H1 (cell line): ENCODE data around the gene MYH7. TPM values are rescaled to one million over a fixed set of nuclear protein-coding genes. Genes with fewer than 3 reads are reported as not detected.

Experiments used
- CTCF ChIA-PET: fragments of 300-600 bp; sonication (Branson Sonifier 250); formaldehyde crosslinking; loops from one replicate; lab custom pipeline; 2021; ENCODE audit not compliant: partially characterized antibody; lab: Charles Lee
- POLR2A ChIA-PET: fragments of 300-600 bp; sonication (Branson Sonifier 250); formaldehyde crosslinking; loops from one replicate; lab custom pipeline; 2021; ENCODE audit warnings: inconsistent platforms; ENCODE audit not compliant: partially characterized antibody; lab: Charles Lee
- DNase-seq, 2 experiments: peaks; one replicate each; pipeline versions ENCODE4 v3.0.0 to v3.0.0-alpha.2; 2010 to 2022; ENCODE audit warnings: low spot score in 2 of 2, low read depth in 1 of 2, mixed read lengths in 1 of 2
- FAIRE-seq: peaks from 2 replicates; lab custom pipeline; 2011; peaks lifted over from hg19 to GRCh38; lab: Jason Lieb, UNC
- H2AFZ ChIP-seq: 2 replicates; pipeline ENCODE4 v1.8.1; 2012; ENCODE audit warnings: low read length, inconsistent platforms
- H2AK5ac ChIP-seq: 2 replicates; pipeline ENCODE4 v1.6.1; 2013; ENCODE audit warnings: low read depth, low read length
- H2BK120ac ChIP-seq: replicated peaks from 2 replicates; pipeline ENCODE3; 2013; ENCODE audit warnings: low read depth, low read length, inconsistent platforms
- H2BK12ac ChIP-seq: 2 replicates; pipeline ENCODE4 v1.6.1; 2013; ENCODE audit warnings: low read depth, low read length
- H2BK15ac ChIP-seq: 2 replicates; pipeline ENCODE4 v1.6.1; 2013; ENCODE audit warnings: low read length
- H2BK20ac ChIP-seq: 2 replicates; pipeline ENCODE4 v1.6.1; 2013; ENCODE audit warnings: low read length
- H2BK5ac ChIP-seq: 2 replicates; pipeline ENCODE4 v1.6.1; 2013; ENCODE audit warnings: low read depth, low read length
- H3K14ac ChIP-seq: 2 replicates; pipeline ENCODE4 v1.6.1; 2013; ENCODE audit warnings: inconsistent platforms; ENCODE audit not compliant: insufficient read length
- H3K18ac ChIP-seq: 2 replicates; pipeline ENCODE4 v1.6.1; 2013; ENCODE audit warnings: low read length; ENCODE audit errors: extremely low read depth
- H3K23ac ChIP-seq: 2 replicates; pipeline ENCODE4 v1.6.1; 2013; ENCODE audit warnings: inconsistent platforms; ENCODE audit not compliant: insufficient read length
- H3K23me2 ChIP-seq: 2 replicates; pipeline ENCODE4 v1.6.1; 2013; ENCODE audit warnings: low read depth, low read length
- H3K27ac ChIP-seq: 2 replicates; pipeline ENCODE4 v1.6.1; 2011; ENCODE audit warnings: low read depth, low read length, inconsistent platforms
- H3K27me3 ChIP-seq, 4 experiments: replicated peaks in 1 of 4; 1 replicate in 1 of 4; 2 replicates in 3 of 4; pipeline versions ENCODE4 v1.6.1 to v1.8.1; 2011 to 2013; ENCODE audit warnings: low read length in 3 of 4, mild to moderate bottlenecking in 3 of 4, inconsistent platforms in 2 of 4, mixed read lengths in 2 of 4, moderate library complexity in 1 of 4; ENCODE audit not compliant: control insufficient read depth in 3 of 4, insufficient read depth in 3 of 4; ENCODE audit errors: extremely low read depth in 1 of 4
- H3K36me3 ChIP-seq, 4 experiments: 2 replicates each; pipeline versions ENCODE4 v1.6.1 to v1.8.1; 2011 to 2013; ENCODE audit warnings: mild to moderate bottlenecking in 4 of 4, low read length in 3 of 4, moderate library complexity in 2 of 4, control low read depth in 1 of 4, inconsistent platforms in 1 of 4; ENCODE audit not compliant: insufficient read depth in 4 of 4, control insufficient read depth in 2 of 4
- H3K4ac ChIP-seq: replicated peaks from 2 replicates; pipeline ENCODE3; 2013; ENCODE audit warnings: low read length, low read depth, mixed read lengths, inconsistent platforms; ENCODE audit not compliant: insufficient read length
- H3K4me1 ChIP-seq, 4 experiments: replicated peaks in 1 of 4; 1 replicate in 1 of 4; 2 replicates in 3 of 4; pipeline versions ENCODE4 v1.6.1 to v1.8.1; 2011 to 2013; ENCODE audit warnings: low read length in 3 of 4, inconsistent platforms in 2 of 4, mixed read lengths in 1 of 4; ENCODE audit not compliant: insufficient read depth in 4 of 4, control insufficient read depth in 3 of 4
- H3K4me2 ChIP-seq, 2 experiments: 2 replicates each; pipeline versions ENCODE4 v1.6.1 to v1.8.1; 2011 to 2013; ENCODE audit warnings: low read depth in 2 of 2, low read length in 2 of 2, control low read depth in 1 of 2, inconsistent platforms in 1 of 2, mild to moderate bottlenecking in 1 of 2; ENCODE audit not compliant: insufficient read depth in 1 of 2
- H3K4me3 ChIP-seq, 4 experiments: fragments of 200-600, 300-600 bp in 1 of 4; sonication (generic), shearing (Covaris generic), sonication (Bioruptor Twin) in 1 of 4; 2 replicates each; pipeline versions ENCODE4 v1.5.1 to v1.8.1; 2011 to 2016; ENCODE audit warnings: low read length in 4 of 4, low read depth in 3 of 4, control low read depth in 2 of 4, inconsistent platforms in 2 of 4, mild to moderate bottlenecking in 2 of 4, mixed read lengths in 1 of 4, moderate library complexity in 1 of 4; ENCODE audit not compliant: insufficient read depth in 2 of 4; ENCODE audit errors: extremely low read depth in 1 of 4
- H3K56ac ChIP-seq: replicated peaks from 2 replicates; pipeline ENCODE3; 2013; ENCODE audit warnings: low read depth, mild to moderate bottlenecking, mixed read lengths, low read length, inconsistent platforms; ENCODE audit not compliant: insufficient read length
- H3K79me1 ChIP-seq: 2 replicates; pipeline ENCODE4 v1.6.1; 2013; ENCODE audit warnings: low read depth, low read length, control low read depth
- H3K79me2 ChIP-seq, 2 experiments: 2 replicates each; pipeline versions ENCODE4 v1.6.1 to v1.8.1; 2012 to 2013; ENCODE audit warnings: low read length in 2 of 2, mild to moderate bottlenecking in 2 of 2, inconsistent platforms in 1 of 2; ENCODE audit not compliant: insufficient read depth in 2 of 2, control insufficient read depth in 1 of 2
- H3K9ac ChIP-seq, 4 experiments: replicated peaks in 1 of 4; 1 replicate in 1 of 4; 2 replicates in 3 of 4; pipeline versions ENCODE4 v1.6.1 to v1.8.1; 2011 to 2013; ENCODE audit warnings: low read depth in 3 of 4, low read length in 3 of 4, control low read depth in 2 of 4, mild to moderate bottlenecking in 2 of 4, moderate library complexity in 2 of 4, inconsistent platforms in 1 of 4; ENCODE audit errors: extremely low read depth in 1 of 4
- H3K9me3 ChIP-seq, 2 experiments: 2 replicates each; pipeline versions ENCODE4 v1.6.1 to v1.8.1; 2012 to 2013; ENCODE audit warnings: mild to moderate bottlenecking in 2 of 2, moderate library complexity in 2 of 2, control low read depth in 1 of 2, inconsistent platforms in 1 of 2, low read depth in 1 of 2, low read length in 1 of 2, mixed read lengths in 1 of 2; ENCODE audit not compliant: insufficient read depth in 2 of 2
- H4K20me1 ChIP-seq, 2 experiments: replicated peaks in 1 of 2; 2 replicates each; pipeline versions ENCODE3 to v1.8.1; 2011 to 2013; ENCODE audit warnings: inconsistent platforms in 2 of 2, low read length in 2 of 2, mild to moderate bottlenecking in 1 of 2; ENCODE audit not compliant: insufficient read depth in 2 of 2, control insufficient read depth in 1 of 2
- H4K5ac ChIP-seq: 2 replicates; pipeline ENCODE4 v1.6.1; 2013; ENCODE audit warnings: low read length, low read depth, mixed read lengths, inconsistent platforms; ENCODE audit not compliant: insufficient read length
- H4K8ac ChIP-seq: 2 replicates; pipeline ENCODE4 v1.8.0; 2013; ENCODE audit warnings: mild to moderate bottlenecking, moderate library complexity, low read length, inconsistent platforms; ENCODE audit not compliant: insufficient read depth; ENCODE audit errors: extremely low read depth
- H4K91ac ChIP-seq: replicated peaks from 2 replicates; pipeline ENCODE3; 2013; ENCODE audit warnings: low read length, mixed read lengths, inconsistent platforms; ENCODE audit not compliant: insufficient read length
- ASH2L ChIP-seq: fragments of 200-600, 300-600 bp; sonication (generic); IDR thresholded peaks from one replicate; pipeline ENCODE4 v1.7.1; 2017; ENCODE audit warnings: low read length
- CEBPB ChIP-seq: IDR thresholded peaks from 2 replicates; pipeline ENCODE4 v1.6.1; 2012; ENCODE audit warnings: low read depth, low read length
- MAFK ChIP-seq: IDR thresholded peaks from 2 replicates; pipeline ENCODE4 v1.6.1; 2012; ENCODE audit warnings: low read depth, mild to moderate bottlenecking, improper control_type of control experiment, low read length
- whole genome bisulfite sequencing, 2 experiments: shearing (Covaris generic) in 1 of 2; methylation state at CpG; one replicate each; pipeline versions ENCODE4 v1.1.6 to v1.1.7; 2013 to 2015; ENCODE audit warnings: low lambda C conversion rate in 2 of 2, mixed read lengths in 2 of 2, inconsistent platforms in 1 of 2, low coverage in 1 of 2, missing lambda C conversion rate in 1 of 2; ENCODE audit not compliant: insufficient replicate concordance in 2 of 2, insufficient coverage in 1 of 2, insufficient read length in 1 of 2; ENCODE audit errors: extremely low coverage in 1 of 2, missing lambda C conversion rate in 1 of 2; 5-methylcytosine and 5-hydroxymethylcytosine counted together
- polyA plus RNA-seq, 7 experiments: library from polyadenylated mRNA; depleted of rRNA in 3 of 7; stranded (reverse) in 5 of 7; unstranded in 2 of 7; fragments of >200 nt in 5 of 7; fragments of 200-250 nt in 2 of 7; gene quantifications; 1 replicate in 5 of 7; 2 replicates in 1 of 7; 4 replicates in 1 of 7; pipeline versions ENCODE4 v1.2.1 to v1.2.3, GENCODE V29; 2011 to 2013; ENCODE audit warnings: missing spikeins in 2 of 7, mixed read lengths in 2 of 7
- total RNA-seq: library from RNA; stranded (reverse); fragmentation: NEBNext Ultra II Directional; extraction: Animal tissue kit (Norgen Biotek cat#: 25700); gene quantifications from 2 replicates; pipeline ENCODE4 v1.2.1, GENCODE V29; 2021

The MYH7 gene
- total and polyA plus RNA-seq, 2 of the 8 experiments (the other 6 are each of a cell fraction or from before 2014, with no cell fraction given) = not detected

- FAIRE-seq (no peak), DNase-seq (no peak)
- Histone ChIP-seq H3K4me2 (no peak overlapping the region), H3K18ac (no peak overlapping the region), H3K4ac (no peak overlapping the region), H3K23ac (no peak overlapping the region), H4K8ac (no peak overlapping the region), H2BK15ac (no peak overlapping the region), H3K4me3 (no peak overlapping the region), H2BK5ac (no peak overlapping the region), H2BK120ac (no peak overlapping the region), H3K79me1 (no peaks in the 10 kb centered on the region), H3K56ac (no peak overlapping the region), H3K9ac (no peak overlapping the region), H3K4me1 (no peaks in the 10 kb centered on the region; a peak in 1 of 7 replicates), H2AK5ac (no peak overlapping the region), H3K79me2 (no peaks in the 10 kb centered on the region), H2BK20ac (no peak overlapping the region), H4K91ac (no peak overlapping the region), H3K23me2 (no peaks in the 10 kb centered on the region), H3K14ac (no peak overlapping the region), H4K20me1 (peaks cover 0 to 2% of the 10 kb centered on the region in 2 experiments), H3K9me3 (no peaks in the 10 kb centered on the region), H2BK12ac (no peak overlapping the region), H4K5ac (no peak overlapping the region), H3K36me3 (no peaks in the 10 kb centered on the region), H3K27me3 (no peaks in the 10 kb centered on the region; a peak in 3 of 7 replicates), H3K27ac (no peak overlapping the region), H2AFZ (no peak overlapping the region; the same call in 1 of the 2 replicates)
- 82% methylated on average over 7 of the region's 7 CpGs; no CpG with 5 or more reads in 1 of the 2 experiments for WGBS, 2 experiments
- ChIA-PET POLR2A (no interaction called here), CTCF (interaction anchor here (1.4 to 1.8 kb wide), 3 partner anchors 15 to 23 kb away, joined by 3 to 7 read pairs (median 4); no protein-coding TSS in a partner anchor)
- no peak for TF ChIP-seq MAFK
- no peak for TF ChIP-seq ASH2L
- no peak for TF ChIP-seq CEBPB
Observed at GRCh38 chr14:23403139-23403438, 32.4 kb downstream of the MYH7 start.
